COLO829 (cell line): ENCODE measurements around the gene WDPCP.
"Not testable (repeated sequence)": the region's sequence is repeated elsewhere in the genome, so short reads cannot be mapped to it uniquely, and the experiment has no call there.

Experiments
- DNase-seq: peaks from one replicate; pipeline ENCODE4 v3.0.0; 2012; ENCODE audit warnings: low spot score

WDPCP gene

GRCh38 chr2:63446658-63447057 lies 141.6 kb downstream of the WDPCP start:
- no peak for DNase-seq

DNA sequence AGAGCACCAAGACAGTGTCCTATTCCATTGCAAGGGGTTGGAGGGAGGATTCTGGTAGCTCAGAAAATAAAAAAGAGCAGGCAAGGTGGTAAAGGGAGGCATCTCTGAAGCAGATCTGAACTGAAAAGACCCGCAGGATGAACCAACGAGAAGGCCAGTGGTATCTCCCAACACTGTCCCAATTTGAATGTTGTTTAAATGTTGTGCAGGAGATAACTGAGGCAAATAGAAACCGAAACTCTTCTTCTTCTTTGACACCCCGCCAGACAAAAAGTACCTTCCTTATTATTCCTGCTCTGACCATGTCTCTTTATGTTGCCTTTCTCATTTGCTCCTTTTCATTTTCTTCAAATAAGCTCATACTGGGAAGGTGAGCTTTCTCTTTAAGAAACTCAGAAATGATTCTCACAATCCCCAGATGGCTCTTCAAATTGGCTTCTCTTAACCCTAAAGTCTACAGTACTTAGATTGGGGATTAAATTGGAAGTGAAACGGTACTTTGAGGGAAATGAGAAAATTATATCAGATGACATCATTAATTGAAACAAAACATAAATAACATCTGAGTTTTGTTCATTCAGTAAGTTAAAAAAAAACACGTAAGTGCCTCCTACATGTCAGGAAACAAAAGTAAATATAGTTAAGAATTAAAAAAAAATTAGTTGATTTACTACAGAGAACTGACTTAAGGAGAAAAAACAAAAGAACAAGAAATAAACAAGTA lies 143.6 kb downstream of the WDPCP start:
- no peak for DNase-seq

- DNase-seq = no peak
Observed at GRCh38 chr2:63440612-63441011, 147.7 kb downstream of the WDPCP start.

- DNase-seq = no peak
Observed at GRCh38 chr2:63438181-63438580, 150.1 kb downstream of the WDPCP start.

GRCh38 chr2:63436488-63436887 lies 151.8 kb downstream of the WDPCP start:
- DNase-seq = no peak

GRCh38 chr2:63435070-63435469 lies 153.2 kb downstream of the WDPCP start:
- no peak for DNase-seq

DNA sequence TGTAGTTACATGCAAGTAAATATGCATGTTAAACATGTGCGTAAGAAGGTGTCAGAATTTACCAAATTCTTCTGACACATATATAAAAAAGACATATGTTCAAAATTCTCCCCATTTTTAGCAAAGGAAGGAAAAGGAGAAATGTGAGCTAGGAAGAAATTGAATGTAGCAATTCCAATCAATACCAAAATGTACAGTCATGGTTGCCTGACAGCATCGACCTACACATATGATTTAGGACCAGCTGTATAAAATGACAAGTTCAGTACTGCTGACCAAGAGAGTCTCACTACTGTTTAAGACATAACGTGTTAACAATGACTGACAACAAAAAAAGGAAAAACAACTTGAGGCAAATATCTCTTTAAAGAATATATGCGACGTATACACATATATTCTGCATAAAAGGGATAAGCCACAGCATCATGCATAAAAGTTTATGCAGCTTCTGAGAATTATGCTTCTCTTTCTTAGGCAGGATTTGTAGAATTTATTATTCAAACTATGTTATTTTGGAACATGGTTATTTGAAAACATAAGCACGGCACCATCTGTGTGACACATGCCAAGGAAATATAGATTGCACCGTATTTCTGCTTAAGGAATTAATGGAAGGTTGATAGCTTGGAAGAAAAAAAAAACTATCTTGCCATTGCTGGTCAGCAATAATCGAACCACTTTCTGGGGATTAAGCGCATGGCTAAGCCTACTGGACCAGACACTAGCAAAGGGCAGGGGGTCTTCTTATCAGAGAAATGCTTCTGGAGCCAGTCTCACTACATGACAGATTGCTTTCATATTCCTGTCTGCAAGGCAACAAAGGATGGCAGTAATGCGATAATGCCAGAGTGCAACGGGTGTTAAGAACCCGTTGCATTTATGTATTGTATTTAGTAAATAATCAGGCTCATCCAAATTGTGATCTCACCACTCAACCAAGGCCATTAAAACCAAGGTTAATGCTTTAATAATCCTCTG lies 154.0 kb downstream of the WDPCP start:
- no peak for DNase-seq

DNA sequence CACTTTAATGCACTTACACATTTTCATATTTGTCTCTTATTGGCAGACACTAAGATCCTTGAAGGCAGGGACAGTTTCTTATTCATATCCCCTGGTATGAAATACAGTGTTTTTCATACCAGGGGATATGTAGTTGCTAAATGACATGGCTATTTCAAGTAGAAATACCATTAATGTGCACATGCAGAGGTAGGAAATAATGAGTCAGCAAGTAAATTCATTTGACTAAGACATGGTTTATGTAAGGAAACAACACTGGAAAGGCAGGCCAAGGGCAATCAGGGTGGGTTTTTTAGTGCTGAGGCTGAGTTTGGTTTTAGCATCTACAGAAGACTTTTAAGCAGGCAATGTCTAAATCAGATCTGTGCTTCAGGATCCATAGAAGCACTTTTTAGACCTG lies 155.9 kb downstream of the WDPCP start:
- DNase-seq = no peak

GRCh38 chr2:63425606-63426005 lies 162.7 kb downstream of the WDPCP start:
- DNase-seq = no peak

DNA sequence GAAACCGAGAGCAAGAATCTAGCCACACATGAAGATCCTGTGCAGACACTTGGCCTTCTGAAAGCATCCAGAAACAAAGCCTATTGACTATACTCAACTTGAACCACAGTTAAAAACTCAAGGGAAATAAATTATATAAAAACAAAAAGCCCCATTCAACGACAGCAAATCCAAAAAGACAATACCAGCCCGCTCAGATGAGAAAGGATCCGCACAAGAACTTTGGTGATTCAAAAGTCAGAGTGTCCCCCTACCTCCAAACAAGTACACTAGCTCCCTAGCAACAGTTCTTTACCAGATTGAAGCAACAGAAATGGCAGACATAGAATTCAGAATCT lies 163.2 kb downstream of the WDPCP start:
- DNase-seq = no peak

DNA sequence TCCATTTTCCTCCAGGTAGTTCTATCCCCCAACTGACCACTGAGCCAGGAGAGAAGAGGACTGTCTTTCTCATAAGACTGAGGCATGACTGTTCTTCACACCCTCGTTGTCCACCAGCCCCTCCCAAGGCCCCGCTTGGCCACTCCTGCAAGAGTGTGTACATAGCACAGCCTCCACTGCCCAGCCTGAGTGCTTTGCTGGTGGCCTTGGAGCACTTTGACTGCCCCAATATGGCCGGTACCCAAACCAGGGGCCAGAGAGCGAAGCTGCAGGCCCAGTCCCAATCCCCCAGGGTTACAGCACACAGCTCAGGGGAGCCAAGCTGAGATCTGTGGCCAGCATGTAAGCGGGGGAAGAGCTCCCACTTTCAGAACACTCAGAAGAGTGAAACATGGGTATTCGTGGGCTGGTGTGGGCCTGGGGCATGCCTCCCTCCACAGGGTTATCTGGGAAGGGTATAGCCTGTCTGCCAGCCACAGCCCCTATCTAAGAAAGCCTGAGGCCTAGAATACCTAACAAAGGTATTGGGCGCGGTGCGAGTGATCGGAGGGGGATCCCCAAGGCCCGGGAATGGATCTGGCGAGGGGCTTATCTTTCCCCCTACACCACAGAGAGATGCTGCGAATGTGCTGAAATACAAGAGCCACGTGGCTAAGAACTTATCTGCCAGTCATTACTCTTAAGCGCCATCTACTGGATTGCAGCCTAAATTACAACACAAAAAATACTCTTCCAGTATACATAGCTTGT lies 163.8 kb downstream of the WDPCP start:
- peak; percentile 50 for DNase-seq

- no peak for DNase-seq
Observed at GRCh38 chr2:63422556-63422955, 165.7 kb downstream of the WDPCP start.

- DNase-seq = no peak
Observed at GRCh38 chr2:63408530-63408929, 179.7 kb downstream of the WDPCP start.

DNA sequence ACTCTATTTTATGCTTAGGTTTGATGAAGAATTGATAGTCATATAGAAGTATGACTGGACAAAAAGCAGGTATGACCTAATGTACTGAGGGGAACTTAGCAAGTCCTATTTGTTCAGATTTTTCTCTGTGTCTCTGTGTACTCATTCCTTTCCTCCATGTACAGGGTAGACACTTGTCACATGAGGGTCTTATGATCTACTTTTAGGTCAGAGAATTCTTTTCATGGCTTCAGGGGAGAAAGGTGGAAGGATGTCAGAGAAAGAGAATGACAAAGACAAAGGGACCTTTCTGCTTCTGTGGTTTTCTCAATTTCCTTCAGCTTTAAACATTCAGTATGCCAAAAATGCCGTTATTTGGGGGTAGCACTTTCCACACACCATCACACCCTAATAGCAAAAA lies 181.6 kb downstream of the WDPCP start:
- DNase-seq = no peak

GRCh38 chr2:63403820-63404219 lies 184.5 kb downstream of the WDPCP start:
- DNase-seq = no peak

DNA sequence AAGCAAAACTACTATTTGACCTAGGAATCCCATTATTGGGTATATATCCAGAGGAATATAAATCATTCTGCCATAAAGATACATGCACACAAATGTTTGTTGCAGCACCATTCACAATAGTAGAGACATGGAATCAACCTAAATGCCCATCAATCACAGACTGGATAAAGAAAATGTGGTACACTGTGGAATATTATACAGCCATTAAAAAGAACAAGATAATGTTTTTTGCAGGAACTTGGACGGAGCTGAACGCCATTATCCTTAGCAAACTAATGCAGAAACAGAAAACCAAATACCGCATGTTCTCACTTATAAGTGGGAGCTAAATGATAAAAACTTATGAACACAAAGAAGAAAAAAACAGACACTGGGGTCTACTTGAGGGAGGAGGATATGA lies 185.4 kb downstream of the WDPCP start:
- DNase-seq = not testable (repeated sequence)

GRCh38 chr2:63399156-63399555 lies 189.1 kb downstream of the WDPCP start:
- DNase-seq = no peak

- no peak for DNase-seq
Observed at GRCh38 chr2:63379451-63379850, 208.8 kb downstream of the WDPCP start.

GRCh38 chr2:63378589-63378988 lies 209.7 kb downstream of the WDPCP start:
- no peak for DNase-seq

- DNase-seq = no peak
Observed at GRCh38 chr2:63374341-63374740, 213.9 kb downstream of the WDPCP start.

DNA sequence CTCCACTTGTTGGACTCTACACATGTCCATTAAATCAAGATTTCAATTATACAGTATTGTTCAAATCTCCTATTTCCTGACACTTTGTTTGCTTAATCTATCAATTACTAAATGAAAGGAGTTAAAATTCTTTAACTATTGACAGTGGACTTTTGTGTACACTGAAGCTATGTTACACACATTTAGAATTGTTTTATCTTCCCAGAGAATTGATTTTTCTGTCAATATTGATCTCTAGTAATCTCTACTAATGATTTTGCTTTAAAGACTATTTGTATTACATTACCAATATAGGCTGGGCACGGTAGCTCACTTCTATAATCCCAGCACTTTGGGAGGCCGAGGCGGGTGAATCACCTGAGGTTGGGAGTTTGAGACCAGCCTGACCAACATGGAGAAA lies 215.7 kb downstream of the WDPCP start:
- no peak for DNase-seq

GRCh38 chr2:63369146-63369545 lies 219.1 kb downstream of the WDPCP start:
- DNase-seq = no peak

DNA sequence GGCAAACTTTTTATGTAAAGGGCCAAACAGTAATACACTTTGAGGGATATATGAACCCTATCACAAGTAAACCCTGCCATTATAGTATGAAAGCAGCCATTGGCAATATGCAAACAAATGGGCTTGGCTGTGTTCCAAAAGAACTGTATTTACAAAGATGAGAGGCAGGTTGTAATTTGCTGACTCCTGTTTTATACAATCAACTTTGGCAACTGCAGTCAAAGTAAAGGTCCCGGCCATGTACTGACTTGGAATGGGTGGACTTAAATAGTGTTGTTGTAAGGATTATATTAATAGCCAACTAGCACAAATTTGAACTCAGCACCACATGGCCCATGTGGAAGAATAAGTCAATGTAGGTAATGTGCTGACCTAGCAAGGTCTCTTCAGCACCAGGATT lies 223.4 kb downstream of the WDPCP start:
- no peak for DNase-seq
